ENCODE results near the gene LVRN. TPM values are rescaled to one million over a fixed set of nuclear protein-coding genes. Genes with fewer than 3 reads are reported as not detected.

LVRN gene, protein sequence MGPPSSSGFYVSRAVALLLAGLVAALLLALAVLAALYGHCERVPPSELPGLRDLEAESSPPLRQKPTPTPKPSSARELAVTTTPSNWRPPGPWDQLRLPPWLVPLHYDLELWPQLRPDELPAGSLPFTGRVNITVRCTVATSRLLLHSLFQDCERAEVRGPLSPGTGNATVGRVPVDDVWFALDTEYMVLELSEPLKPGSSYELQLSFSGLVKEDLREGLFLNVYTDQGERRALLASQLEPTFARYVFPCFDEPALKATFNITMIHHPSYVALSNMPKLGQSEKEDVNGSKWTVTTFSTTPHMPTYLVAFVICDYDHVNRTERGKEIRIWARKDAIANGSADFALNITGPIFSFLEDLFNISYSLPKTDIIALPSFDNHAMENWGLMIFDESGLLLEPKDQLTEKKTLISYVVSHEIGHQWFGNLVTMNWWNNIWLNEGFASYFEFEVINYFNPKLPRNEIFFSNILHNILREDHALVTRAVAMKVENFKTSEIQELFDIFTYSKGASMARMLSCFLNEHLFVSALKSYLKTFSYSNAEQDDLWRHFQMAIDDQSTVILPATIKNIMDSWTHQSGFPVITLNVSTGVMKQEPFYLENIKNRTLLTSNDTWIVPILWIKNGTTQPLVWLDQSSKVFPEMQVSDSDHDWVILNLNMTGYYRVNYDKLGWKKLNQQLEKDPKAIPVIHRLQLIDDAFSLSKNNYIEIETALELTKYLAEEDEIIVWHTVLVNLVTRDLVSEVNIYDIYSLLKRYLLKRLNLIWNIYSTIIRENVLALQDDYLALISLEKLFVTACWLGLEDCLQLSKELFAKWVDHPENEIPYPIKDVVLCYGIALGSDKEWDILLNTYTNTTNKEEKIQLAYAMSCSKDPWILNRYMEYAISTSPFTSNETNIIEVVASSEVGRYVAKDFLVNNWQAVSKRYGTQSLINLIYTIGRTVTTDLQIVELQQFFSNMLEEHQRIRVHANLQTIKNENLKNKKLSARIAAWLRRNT
- 0.12 and 0.33 TPM in 2 replicates for total RNA-seq

DNA sequence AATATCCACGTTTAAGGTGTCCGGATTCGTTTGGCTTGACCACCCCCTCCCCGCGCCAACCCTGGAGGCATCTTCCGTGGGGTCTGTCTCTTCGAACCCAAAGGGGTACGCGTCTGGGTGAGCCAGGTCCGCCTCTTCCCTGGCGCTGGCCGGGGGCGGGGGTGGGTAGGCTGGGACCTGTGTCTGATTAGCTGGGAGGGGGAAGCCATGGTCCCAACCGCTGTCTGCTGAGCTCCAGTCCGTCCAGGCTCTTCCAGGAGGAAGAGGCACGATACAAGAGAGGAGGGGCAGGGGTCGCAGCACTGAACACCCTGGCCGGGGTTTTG is at the start of gene LVRN:
LVRN (plus strand) TSS at position 237 of the 326 bp plus-strand sequence. CDS start 143 bp downstream, outside the sequence.

GRCh38 chr5:116032094-116032517 is 69.8 kb downstream of the LVRN start, which contains the start of gene ARL14EPL:
ARL14EPL (plus strand) TSS chr5:116032472; CDS start chr5:116051466, 18,994 bp downstream.

Other genes starting within 250 kb of the LVRN start
- gene CDO1, start 145.8 kb upstream of the LVRN start, total RNA-seq = 3.4 and 9.5 TPM in 2 replicates
- 75.7 and 93.4 TPM in 2 replicates for gene ATG12, start 120.9 kb upstream of the LVRN start, total RNA-seq
- 75.6 and 77.6 TPM in 2 replicates for gene AP3S1, start 120.5 kb upstream of the LVRN start, total RNA-seq
- 0.89 TPM in 1 of 2 replicates, not detected in the other for gene ARL14EPL, start 70.0 kb downstream of the LVRN start, total RNA-seq
- gene COMMD10, start 122.5 kb downstream of the LVRN start, total RNA-seq = 36.4 and 44.0 TPM in 2 replicates

Data from uterine smooth muscle cell (primary cell).